ENCODE results near the gene RARG. TPM values are rescaled to one million over a fixed set of nuclear protein-coding genes. Genes with fewer than 3 reads are reported as not detected.

Gene RARG
- total and polyA plus RNA-seq, 11 donors: 6.4 to 22.5 (median 14.4) TPM

GRCh38 chr12:53186745-53187144 is 45.3 kb downstream of the RARG start:
- Histone ChIP-seq H3K4me1 (peaks cover 12 to 38% (median 24%) of the 10 kb centered on the region in 12 donors), H3K36me3 (peaks cover 0 to 90% (median 78%) of the 10 kb centered on the region in 9 donors), H3K27me3 (no peaks in the 10 kb centered on the region), H3K4me3 (no peak overlapping the region), H3K27ac (no peak overlapping the region), H3K9me3 (no peaks in the 10 kb centered on the region)
- DNase-seq: no peak
- TF ChIP-seq POLR2A (IDR thresholded peaks at IDR 0.05) (no peak), CTCF (IDR thresholded peaks at IDR 0.05) (no peak)
- intact Hi-C loops (cut with DNase I): no loop called here
- WGBS, 4 donors: 75 to 86% (median 80%) methylated on average over 4 of the region's 4 CpGs
- ATAC-seq: no peak

- no peak for DNase-seq
These were observed 46.3 kb downstream of the RARG start for GRCh38 chr12:53185582-53186153.

GRCh38 chr12:53184828-53185227 is 47.2 kb downstream of the RARG start:
- Histone ChIP-seq H3K36me3 (peaks cover 0 to 80% (median 72%) of the 10 kb centered on the region in 9 donors), H3K27ac (no peak overlapping the region), H3K4me1 (peaks cover 13 to 43% (median 29%) of the 10 kb centered on the region in 12 donors), H3K9me3 (no peaks in the 10 kb centered on the region), H3K27me3 (no peaks in the 10 kb centered on the region), H3K4me3 (no peak overlapping the region)
- TF ChIP-seq CTCF (IDR thresholded peaks at IDR 0.05): no peak
- no peak for TF ChIP-seq POLR2A (IDR thresholded peaks at IDR 0.05)
- WGBS, 4 donors: 93 to 97% (median 94%) methylated on average over 6 of the region's 6 CpGs
- no peak for DNase-seq
- ATAC-seq: no peak
- intact Hi-C loops (cut with DNase I): no loop called here

More at GRCh38 chr12:53185582-53186153, 46.3 kb downstream of the RARG start:
- H3K4me3 ChIP-seq: no peak overlapping the region
- WGBS, 4 donors: 93 to 98% (median 97%) methylated on average over 3 of the region's 3 CpGs
- TF ChIP-seq POLR2A (IDR thresholded peaks at IDR 0.05) (no peak), CTCF (IDR thresholded peaks at IDR 0.05) (no peak)
- peaks cover 13 to 46% (median 30%) of the 10 kb centered on the region in 12 donors for H3K4me1 ChIP-seq
- H3K9me3 ChIP-seq: no peaks in the 10 kb centered on the region
- no peaks in the 10 kb centered on the region for H3K27me3 ChIP-seq
- H3K27ac ChIP-seq: no peak overlapping the region
- ATAC-seq: no peak
- intact Hi-C loops (cut with DNase I): no loop called here
- peaks cover 0 to 80% (median 78%) of the 10 kb centered on the region in 9 donors for H3K36me3 ChIP-seq

- intact Hi-C loops (cut with DNase I): no loop called here
- Histone ChIP-seq H3K27ac (peak overlapping the region in 1 of 12 donors; percentile 77), H3K36me3 (peaks cover 0 to 64% (median 61%) of the 10 kb centered on the region in 9 donors), H3K4me1 (peaks cover 13 to 49% (median 35%) of the 10 kb centered on the region in 12 donors), H3K27me3 (no peaks in the 10 kb centered on the region), H3K4me3 (peak overlapping the region in 5 of 12 donors; percentile 2 to 88 (median 76)), H3K9me3 (no peaks in the 10 kb centered on the region)
- WGBS, 4 donors: 56 to 66% (median 61%) methylated on average over 2 of the region's 2 CpGs
- TF ChIP-seq CTCF (IDR thresholded peaks at IDR 0.05) (no peak), POLR2A (IDR thresholded peaks at IDR 0.05) (no peak)
- no peak for DNase-seq
- no peak for ATAC-seq
These were observed 49.1 kb downstream of the RARG start for GRCh38 chr12:53182903-53183302.

Data from heart left ventricle (tissue), 16 donors.